ENCODE results near the gene CDCA7. TPM values are rescaled to one million over a fixed set of nuclear protein-coding genes. Genes with fewer than 3 reads are reported as not detected.
"Not testable (repeated sequence)": the region's sequence is repeated elsewhere in the genome, so short reads cannot be mapped to it uniquely, and the experiment has no call there.

The CDCA7 gene
- total RNA-seq, 1 donor, result 5.6 TPM

DNA sequence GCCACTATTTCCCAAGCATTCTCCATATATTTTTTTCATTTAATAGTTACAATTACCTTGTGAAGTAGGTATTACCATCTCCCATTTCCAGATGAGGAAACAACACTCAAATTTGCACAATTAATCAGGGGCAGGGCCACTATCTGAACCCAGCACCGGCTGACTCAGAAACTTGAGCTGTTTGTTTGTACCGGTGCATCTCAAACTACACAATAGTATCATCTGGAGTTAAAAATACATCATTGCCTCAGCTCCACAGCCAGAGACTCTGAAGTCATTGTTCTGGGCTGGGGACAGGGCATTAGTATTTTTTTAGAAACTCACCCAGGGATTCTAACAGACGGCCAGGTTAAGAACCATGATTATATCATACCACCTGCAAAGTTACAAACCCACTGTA, 55.9 kb downstream of the CDCA7 start:
- DNase-seq (ENCODE audit: low read depth), result no peak
- TF ChIP-seq, protein P1, sequence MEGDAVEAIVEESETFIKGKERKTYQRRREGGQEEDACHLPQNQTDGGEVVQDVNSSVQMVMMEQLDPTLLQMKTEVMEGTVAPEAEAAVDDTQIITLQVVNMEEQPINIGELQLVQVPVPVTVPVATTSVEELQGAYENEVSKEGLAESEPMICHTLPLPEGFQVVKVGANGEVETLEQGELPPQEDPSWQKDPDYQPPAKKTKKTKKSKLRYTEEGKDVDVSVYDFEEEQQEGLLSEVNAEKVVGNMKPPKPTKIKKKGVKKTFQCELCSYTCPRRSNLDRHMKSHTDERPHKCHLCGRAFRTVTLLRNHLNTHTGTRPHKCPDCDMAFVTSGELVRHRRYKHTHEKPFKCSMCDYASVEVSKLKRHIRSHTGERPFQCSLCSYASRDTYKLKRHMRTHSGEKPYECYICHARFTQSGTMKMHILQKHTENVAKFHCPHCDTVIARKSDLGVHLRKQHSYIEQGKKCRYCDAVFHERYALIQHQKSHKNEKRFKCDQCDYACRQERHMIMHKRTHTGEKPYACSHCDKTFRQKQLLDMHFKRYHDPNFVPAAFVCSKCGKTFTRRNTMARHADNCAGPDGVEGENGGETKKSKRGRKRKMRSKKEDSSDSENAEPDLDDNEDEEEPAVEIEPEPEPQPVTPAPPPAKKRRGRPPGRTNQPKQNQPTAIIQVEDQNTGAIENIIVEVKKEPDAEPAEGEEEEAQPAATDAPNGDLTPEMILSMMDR (IDR thresholded peaks at IDR 0.05; ENCODE audit: insufficient read depth, low read depth, low read length), result no peak
- no peak overlapping the region for H3K4me3 ChIP-seq (ENCODE audit: low read depth, low read length)

DNA sequence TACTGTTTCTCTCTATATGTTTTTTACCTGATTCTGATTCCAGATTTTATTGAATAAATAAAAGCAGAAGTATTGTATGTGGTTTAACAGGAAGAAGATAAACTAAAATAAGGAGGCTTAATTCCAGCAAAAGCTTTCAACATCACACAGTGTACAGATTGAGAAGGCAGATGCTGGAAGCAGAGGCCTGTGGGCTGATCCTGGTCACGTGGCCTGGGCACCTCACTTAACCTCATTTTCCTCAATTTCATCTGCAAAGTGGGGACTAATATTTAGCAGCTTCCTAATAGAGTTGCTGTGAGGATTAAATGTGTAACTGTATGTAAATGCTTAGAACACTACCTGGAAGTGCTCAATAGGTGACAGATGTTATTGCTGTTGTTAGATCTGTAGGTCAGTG, 58.0 kb downstream of the CDCA7 start:
- no peak overlapping the region for H3K4me3 ChIP-seq (ENCODE audit: low read depth, low read length)
- DNase-seq (ENCODE audit: low read depth), result no peak
- TF ChIP-seq, protein P1 (IDR thresholded peaks at IDR 0.05; ENCODE audit: insufficient read depth, low read depth, low read length), result no peak

DNA sequence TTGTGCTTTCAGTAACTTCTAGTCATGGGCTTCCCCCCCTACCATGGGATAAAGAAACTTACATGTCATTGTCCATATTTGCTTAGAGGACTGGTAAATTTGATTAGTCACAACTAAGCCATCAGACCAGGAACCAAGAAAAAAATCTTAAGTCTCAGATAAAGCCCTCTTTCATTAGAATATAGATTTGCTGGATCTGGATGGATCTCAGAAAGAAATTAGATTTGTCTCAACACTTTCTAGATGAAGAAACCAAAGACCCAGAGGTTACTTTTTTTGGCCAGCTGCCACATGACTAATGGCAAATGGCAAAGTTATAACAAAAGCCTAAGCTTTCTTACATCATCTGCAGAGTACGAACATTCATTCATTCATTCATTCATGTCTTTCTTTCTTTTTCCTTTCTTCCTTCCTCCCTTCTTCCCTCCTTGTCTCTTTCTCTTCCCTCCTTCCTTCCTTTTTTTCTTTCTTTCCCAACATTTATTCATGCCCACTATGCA, 60.2 kb downstream of the CDCA7 start:
- DNase-seq (ENCODE audit: low read depth), result peak; percentile 65
- TF ChIP-seq, protein P1 (IDR thresholded peaks at IDR 0.05; ENCODE audit: insufficient read depth, low read depth, low read length), result no peak
- H3K4me3 ChIP-seq (ENCODE audit: low read depth, low read length), result no peak overlapping the region

DNA sequence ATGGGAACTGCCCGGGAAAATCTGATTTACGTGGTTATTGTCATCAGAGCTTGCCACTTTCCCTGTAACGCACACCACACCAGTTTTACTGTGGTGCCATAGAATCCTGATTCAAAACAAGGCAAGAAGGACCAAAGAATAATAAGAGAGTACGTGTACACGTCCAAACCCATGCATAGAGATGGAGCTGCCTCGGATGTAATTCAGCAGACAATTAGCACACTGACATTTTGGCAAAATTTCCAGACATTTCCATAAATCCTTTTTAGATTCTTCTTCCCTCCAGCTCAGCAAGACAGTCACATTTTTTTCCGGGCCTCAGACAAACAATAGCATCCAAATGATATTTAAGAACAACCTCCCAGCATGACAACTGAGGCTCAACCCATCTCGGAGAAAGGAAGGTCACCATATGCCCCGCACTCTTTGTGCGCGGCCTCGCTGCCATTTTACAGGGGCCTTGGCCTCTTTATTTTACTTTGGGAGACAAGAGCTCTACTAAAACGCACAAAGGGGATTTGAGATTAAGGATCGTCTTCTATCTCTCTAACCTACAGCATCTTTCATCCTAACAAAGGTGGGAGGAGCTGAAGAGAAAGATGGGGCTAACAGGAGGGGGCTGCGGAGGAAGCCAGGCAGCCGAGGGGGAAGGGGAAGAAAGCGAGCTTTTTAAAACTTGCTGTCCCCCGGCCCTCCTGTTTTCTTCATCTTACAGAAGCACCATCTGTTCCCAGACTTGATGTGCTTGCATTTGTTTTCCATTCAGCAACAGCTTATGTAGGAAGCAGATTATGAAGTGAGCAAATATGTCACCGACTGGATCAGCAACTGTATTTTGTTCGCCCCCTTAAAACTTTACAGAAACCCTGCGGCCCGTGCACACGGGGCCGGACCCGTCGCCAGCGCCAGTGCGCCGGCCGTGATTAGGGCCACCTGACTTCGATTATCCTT, 61.0 kb downstream of the CDCA7 start:
- TF ChIP-seq, protein P1 (IDR thresholded peaks at IDR 0.05; ENCODE audit: insufficient read depth, low read depth, low read length), result no peak
- no peak overlapping the region for H3K4me3 ChIP-seq (ENCODE audit: low read depth, low read length)
- DNase-seq (ENCODE audit: low read depth), result peak; percentile 13

DNA sequence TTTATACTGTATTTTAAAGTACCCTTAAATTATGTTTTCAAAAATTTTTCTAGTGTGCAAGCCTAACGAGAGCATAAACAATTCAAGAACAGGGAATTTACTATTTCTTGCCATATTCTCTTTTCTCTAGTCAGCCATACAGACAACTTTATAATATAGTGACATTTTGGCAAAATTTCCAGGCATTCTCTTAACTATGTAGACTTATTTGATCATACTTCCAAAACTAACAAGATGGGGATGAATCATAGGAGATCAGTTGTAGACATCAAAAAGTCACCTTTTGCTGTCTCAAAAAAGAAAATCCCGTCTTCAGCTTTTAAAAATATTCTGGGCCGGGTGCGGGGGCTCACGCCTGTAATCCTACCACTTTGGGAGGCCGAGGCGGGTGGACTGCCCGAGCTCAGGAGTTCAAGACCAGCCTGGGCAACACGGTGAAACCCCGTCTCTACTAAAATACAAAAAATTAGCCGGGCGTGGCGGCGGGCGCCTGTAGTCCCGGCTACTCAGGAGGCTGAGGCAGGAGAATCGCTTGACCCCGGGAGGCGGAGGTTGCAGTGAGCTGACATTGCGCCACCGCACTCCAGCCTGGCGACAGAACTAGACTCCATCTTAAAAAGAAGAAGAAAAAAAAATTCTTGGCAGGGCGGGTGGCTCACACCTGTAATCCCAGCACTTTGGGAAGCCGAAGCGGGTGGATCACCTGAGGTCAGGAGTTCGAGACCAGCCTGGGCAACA, 61.9 kb downstream of the CDCA7 start:
- not testable (repeated sequence) for H3K4me3 ChIP-seq (ENCODE audit: low read depth, low read length); DNase-seq (ENCODE audit: low read depth)

DNA sequence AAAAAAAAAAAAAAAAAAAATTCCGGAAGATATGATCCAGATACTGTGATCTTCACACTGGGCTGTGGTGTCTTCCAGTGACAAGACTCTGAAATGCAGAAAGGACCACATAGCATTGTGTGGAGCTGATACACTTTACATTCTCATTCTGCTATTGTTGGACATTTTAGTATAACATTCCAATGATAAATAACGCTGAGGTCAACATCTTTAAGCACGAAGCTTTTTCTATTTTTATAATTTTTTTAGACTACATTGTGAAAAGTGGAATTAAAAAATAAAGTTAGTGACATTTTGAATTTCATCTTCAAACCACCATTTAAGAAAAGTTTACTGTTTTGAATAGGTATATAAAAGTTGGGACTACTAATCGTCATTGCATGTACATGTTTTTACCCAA, 62.7 kb downstream of the CDCA7 start:
- H3K4me3 ChIP-seq (ENCODE audit: low read depth, low read length), result no peak overlapping the region
- no peak for DNase-seq (ENCODE audit: low read depth)
- TF ChIP-seq, protein P1 (IDR thresholded peaks at IDR 0.05; ENCODE audit: insufficient read depth, low read depth, low read length), result no peak

DNA sequence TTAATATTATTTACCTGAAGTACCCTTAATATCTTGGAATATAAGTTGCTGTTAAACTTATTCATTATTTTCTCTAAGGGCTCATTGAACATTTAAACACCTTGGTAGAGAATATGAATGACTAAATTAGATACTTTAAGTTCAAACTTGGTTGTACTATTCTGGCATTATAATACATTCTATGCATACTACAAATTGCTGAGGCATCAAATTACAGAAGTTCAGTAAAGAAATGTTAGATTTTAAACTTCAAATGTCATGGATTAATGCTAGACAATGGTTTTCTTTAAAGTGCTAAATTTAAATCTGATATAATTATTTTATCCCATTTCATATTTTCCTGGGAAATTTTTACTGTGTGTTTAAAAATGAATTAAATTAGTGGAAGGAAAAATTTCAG, 63.1 kb downstream of the CDCA7 start:
- DNase-seq (ENCODE audit: low read depth), result no peak
- H3K4me3 ChIP-seq (ENCODE audit: low read depth, low read length), result no peak overlapping the region

More for the DNA sequence above, 63.1 kb downstream of the CDCA7 start:
- TF ChIP-seq, protein P1 (IDR thresholded peaks at IDR 0.05; ENCODE audit: insufficient read depth, low read depth, low read length), result no peak
